GM12872 (cell line): ENCODE measurements around the gene GLI2.

Experiments used
- TF ChIP-seq, protein P1 (sequence below): IDR thresholded peaks from 3 replicates; pipeline ENCODE4 v1.5.1; 2011; ENCODE audit warnings: low read depth, mild to moderate bottlenecking, low read length, moderate library complexity; ENCODE audit not compliant: insufficient read depth

The GLI2 gene

DNA sequence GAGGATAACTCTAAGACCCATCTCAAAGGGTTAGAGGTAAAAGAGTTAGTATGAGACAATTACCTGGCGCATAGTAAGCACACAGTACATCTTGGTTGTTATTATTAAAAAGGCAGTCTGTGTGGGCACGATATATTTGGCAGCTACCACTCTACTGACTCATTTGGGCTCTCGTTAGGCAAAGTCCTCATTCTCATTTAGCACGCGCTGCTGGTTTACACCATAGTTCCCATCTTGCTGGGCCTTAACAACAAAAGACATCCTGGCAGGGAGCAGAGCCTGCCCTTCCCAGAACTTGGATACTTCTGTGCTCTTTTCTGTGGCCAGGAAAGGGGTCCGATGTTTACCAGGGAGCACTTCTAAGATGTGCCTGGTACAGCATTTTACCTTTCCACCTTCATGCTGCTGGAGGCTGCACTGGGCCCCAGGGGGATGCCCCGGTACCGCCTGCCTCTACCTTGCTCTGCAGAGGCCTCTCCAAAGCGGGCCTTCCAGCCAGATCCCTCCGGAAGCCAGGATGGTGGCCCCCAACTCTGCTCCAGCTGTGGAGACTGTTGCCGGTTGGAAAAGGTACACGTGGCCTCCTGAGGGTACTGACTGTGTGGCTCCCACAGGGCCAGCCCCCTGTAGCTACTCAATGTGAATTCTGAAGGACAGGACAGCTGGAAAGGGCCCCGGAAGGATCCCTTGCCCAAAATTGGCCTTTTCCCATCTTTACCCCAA is 15.0 kb downstream of the GLI2 start:
- TF ChIP-seq, protein P1, sequence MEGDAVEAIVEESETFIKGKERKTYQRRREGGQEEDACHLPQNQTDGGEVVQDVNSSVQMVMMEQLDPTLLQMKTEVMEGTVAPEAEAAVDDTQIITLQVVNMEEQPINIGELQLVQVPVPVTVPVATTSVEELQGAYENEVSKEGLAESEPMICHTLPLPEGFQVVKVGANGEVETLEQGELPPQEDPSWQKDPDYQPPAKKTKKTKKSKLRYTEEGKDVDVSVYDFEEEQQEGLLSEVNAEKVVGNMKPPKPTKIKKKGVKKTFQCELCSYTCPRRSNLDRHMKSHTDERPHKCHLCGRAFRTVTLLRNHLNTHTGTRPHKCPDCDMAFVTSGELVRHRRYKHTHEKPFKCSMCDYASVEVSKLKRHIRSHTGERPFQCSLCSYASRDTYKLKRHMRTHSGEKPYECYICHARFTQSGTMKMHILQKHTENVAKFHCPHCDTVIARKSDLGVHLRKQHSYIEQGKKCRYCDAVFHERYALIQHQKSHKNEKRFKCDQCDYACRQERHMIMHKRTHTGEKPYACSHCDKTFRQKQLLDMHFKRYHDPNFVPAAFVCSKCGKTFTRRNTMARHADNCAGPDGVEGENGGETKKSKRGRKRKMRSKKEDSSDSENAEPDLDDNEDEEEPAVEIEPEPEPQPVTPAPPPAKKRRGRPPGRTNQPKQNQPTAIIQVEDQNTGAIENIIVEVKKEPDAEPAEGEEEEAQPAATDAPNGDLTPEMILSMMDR = no peak

DNA sequence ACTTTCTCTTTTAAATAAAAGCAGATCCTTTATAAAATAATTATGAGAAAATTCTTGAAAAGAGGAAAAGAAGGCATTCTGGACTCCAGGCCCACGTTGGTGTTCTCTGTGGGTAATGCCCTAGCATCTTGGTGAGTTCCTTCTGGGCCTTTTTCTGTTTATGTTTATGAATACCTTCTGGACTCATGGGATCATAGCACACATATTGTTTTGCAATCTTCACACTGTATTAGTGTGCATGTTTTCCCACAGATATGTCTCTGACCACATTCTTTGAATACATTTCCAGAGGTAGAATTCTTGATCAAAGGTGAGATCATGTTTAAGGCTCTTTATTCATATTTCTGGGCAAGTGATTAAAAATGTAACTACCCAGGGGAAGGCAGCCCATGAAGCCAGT is 15.9 kb downstream of the GLI2 start:
- TF ChIP-seq, protein P1 = no peak

DNA sequence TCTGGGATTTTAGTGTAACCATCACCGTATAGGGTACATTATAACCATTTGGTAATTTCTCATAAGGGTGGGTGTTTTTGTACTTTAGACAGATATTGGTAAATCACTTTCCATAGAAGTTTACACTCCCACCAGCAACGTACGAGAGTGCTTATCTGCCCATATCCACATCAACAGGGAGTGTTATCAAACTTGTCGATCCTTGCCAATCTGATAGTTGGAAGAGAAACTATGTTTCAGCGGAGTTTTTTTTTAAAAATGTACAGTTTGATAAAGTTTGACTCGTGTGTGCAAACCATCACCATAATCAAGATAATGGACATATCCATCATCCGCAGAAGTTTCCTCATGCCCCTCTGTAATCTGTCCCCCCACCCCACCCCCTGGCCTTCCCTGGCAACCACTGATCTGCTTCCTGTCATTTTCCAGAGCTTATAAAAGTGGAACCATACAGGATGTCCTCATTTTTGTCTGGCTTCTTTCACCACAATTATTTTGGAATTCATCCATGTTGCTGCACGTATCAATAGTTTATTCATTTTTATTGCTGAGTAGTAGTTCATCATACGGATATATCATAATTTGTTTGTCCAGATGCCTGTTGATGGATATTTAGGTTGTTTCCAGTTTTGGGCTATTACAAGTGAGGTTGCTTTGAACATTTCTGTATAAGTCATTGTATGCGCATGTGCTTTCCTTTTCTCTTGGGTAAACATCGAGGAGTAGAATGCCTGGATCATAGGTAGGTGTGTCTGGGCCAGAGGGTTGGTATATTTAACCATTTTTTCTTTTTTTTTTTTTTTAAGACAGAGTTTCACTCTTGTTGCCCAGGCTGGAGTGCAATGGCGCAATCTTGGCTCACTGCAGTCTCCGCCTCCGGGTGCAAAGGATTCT is 18.6 kb downstream of the GLI2 start:
- TF ChIP-seq, protein P1 = no peak

DNA sequence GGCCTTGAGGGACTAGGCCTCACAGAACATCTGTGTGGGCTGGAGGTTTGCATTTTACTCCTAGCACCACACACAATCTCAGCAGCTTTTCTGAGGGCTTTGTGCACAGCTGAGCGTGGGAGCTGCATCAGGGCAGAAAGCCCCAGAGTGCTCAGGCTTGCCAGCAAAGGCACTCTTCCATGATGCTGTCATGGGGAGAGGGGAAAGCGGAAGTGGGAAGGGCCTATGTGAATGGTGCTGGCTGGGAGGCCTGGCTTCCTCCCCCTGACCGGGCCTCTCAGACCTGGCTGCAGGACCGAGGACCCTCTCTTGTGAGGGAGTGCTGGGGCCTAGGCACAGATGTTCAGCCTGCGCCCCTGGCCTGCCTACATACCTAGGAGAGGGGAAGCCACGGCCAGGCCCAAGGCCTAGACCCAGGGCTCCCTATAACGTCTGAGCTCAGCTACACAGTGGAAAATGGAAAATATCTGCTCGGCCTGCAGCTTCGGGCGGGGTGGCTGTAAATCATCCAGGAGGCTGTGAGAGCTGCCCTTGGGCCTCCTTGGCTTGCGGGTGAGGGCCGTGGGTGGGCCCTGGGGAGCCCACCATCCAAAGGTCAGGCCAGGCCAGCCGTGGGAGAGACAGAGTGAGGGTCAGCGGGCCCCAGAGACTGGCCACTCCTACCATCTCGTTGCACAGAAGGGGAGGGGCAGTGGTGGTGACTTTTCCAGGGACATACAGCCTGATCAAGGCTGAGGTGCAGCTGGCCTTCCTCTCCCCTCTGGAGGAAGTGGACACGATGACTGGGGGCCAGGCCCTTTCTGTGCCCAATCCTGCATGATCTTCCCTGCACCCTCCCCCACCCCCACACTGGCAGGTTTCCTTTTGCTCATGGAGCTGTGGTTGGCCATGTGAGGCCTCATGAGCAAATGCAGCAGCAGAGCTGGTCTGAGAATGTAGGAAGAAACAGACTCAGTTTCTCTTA is 22.8 kb downstream of the GLI2 start:
- TF ChIP-seq, protein P1 = no peak

DNA sequence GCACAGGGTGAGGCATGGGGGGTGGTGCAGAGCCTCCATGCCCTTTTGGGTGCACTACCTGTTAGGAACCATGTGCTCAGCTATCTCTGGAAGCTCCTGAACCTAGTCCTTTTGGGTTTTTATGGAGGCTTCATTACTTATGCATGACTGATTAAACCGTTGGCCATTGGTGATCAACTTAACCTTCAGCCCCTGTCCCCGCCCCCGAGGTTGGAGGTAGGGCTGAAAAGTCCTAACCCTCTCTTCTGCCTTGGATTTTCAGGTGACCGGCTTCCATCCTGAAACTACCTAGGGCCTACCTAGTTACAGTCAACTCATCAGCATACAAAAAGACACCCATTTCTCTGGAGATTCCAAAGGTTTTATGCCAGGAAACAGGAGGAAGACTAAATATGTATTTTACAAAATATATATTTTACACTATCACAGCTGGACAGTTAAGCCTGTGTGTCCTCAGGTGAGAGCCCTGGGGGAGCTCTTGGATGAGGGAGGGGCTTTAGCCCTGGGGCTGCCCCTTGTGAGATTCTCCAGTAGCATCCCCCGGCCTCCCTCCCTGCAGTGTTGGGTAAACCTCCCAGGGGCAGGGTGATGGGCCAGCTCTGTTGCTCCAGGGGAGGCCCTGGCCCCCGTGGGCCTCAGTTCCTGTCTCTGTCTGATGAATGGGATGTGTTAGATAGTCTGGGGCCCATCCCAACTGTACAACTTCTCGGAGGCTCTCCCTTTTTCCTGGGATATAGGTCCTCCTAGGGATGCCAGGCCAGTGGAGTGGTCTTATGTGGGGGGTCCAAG is 24.1 kb downstream of the GLI2 start:
- TF ChIP-seq, protein P1 = no peak

DNA sequence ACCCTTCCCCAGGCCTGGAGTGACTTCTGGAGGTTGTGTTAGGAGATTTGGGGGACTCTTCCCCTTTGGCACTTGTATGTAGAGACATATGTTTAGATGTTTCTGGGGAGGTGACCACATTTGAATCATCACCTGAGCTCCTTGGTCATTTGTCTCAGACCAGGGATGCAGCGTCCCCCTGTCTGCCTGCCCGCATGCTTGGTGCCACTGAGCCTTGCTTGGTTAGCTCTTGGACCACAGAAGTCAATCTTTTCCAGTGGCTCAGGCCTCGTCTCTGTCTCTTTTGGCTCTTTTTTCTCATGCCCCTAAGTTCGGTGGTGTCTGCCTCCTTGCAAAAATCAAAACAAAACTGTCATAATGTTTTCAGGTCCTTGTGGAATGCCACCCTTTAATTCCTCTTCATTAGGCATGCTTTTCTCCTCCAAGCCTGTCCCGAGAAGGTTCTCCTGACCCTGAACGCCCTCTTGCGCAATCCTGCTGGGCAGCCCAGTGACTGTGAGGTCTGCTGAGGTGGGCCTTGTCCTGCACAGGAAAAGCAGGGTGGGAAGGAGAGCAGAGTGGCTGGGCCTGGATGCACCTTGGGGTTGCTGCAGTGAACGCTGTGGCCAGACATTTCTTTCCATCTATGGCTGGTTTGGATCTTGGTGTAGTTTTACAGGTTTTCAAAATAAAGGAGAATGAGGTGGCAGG is 24.9 kb downstream of the GLI2 start:
- TF ChIP-seq, protein P1 = no peak
